HepG2 (cell line): ENCODE results near the gene C16orf82.

ENCODE experiments used
- EZH2 ChIP-seq: conservative IDR thresholded peaks from 2 replicates; pipeline ENCODE4 v1.6.1; 2012; ENCODE audit warnings: mild to moderate bottlenecking, low read depth, low read length, moderate library complexity
- POLR2A ChIP-seq, 2 experiments: IDR thresholded peaks; 2 replicates each; pipeline ENCODE4 v1.6.1; 2011; ENCODE audit warnings: low read depth in 2 of 2, low read length in 2 of 2, mild to moderate bottlenecking in 1 of 2, moderate library complexity in 1 of 2; ENCODE audit not compliant: insufficient read depth in 1 of 2
- SIN3A ChIP-seq: IDR thresholded peaks from 2 replicates; pipeline ENCODE4 v1.6.1; 2011; ENCODE audit warnings: low read depth, mild to moderate bottlenecking, control low read depth, low read length, borderline replicate concordance
- ZBTB3 ChIP-seq: sonication (generic); formaldehyde crosslinking; IDR thresholded peaks from 2 replicates; pipeline ENCODE4 v1.4.0; 2020; ENCODE audit warnings: low read depth, mild to moderate bottlenecking, moderate library complexity, missing genetic modification reagents, borderline replicate concordance
- ZBTB49 ChIP-seq: sonication (generic); formaldehyde crosslinking; IDR thresholded peaks from 2 replicates; pipeline ENCODE4 v1.4.0; 2020; ENCODE audit warnings: missing genetic modification reagents, borderline replicate concordance

GRCh38 chr16:27049117-27049516, 17.6 kb upstream of the C16orf82 start:
- no peak for TF ChIP-seq ZBTB49 (CRISPR knock-in tag)
- no peak for TF ChIP-seq ZBTB3
- TF ChIP-seq SIN3A, result no peak
- TF ChIP-seq EZH2, result no peak
- no peak for TF ChIP-seq POLR2A (IDR thresholded peaks at IDR 0.05; ENCODE audit: insufficient read depth in 1 of 2, low read depth in 2 of 2, low read length in 2 of 2)
